GM21825 (cell line): ENCODE data around the gene LRRC25.

Source experiments
- ATAC-seq: cut with Tn5 transposase; IDR thresholded peaks from one replicate; pipeline ENCODE4 v1.9.1; 2021; ENCODE audit warnings: mild to moderate bottlenecking, moderate library complexity; ENCODE audit not compliant: unreplicated experiment

The LRRC25 gene

GRCh38 chr19:18424890-18425514 lies 27.6 kb upstream of the LRRC25 start:
- no peak for ATAC-seq

- no peak for ATAC-seq
These were observed 26.9 kb upstream of the LRRC25 start for GRCh38 chr19:18424122-18424889.

GRCh38 chr19:18423258-18424020 lies 26.0 kb upstream of the LRRC25 start:
- no peak for ATAC-seq

GRCh38 chr19:18422530-18423191 lies 25.2 kb upstream of the LRRC25 start:
- no peak for ATAC-seq

- ATAC-seq, result no peak
These were observed 24.0 kb upstream of the LRRC25 start for GRCh38 chr19:18421371-18421959.

GRCh38 chr19:18420930-18421329 lies 23.5 kb upstream of the LRRC25 start:
- ATAC-seq, result no peak

GRCh38 chr19:18419699-18420460 lies 22.5 kb upstream of the LRRC25 start:
- peak; percentile 16 for ATAC-seq

GRCh38 chr19:18419195-18419698 lies 21.8 kb upstream of the LRRC25 start, which contains the start of gene SSBP4:
Gene SSBP4 (plus strand): TSS chr19:18419398. CDS start chr19:18419649, 251 bp downstream.
- ATAC-seq, result peak; percentile 31

- no peak for ATAC-seq
These were observed 21.2 kb upstream of the LRRC25 start for GRCh38 chr19:18418483-18419194.

- no peak for ATAC-seq
These were observed 20.6 kb upstream of the LRRC25 start for GRCh38 chr19:18418029-18418482.

- no peak for ATAC-seq
These were observed 20.0 kb upstream of the LRRC25 start for GRCh38 chr19:18417250-18418028.

- ATAC-seq, result no peak
These were observed 19.4 kb upstream of the LRRC25 start for GRCh38 chr19:18416778-18417249.

GRCh38 chr19:18415178-18415867 lies 17.9 kb upstream of the LRRC25 start:
- ATAC-seq, result no peak

- ATAC-seq, result no peak
These were observed 17.2 kb upstream of the LRRC25 start for GRCh38 chr19:18414504-18415177.

- no peak for ATAC-seq
These were observed 15.3 kb upstream of the LRRC25 start for GRCh38 chr19:18412610-18413239.

GRCh38 chr19:18408053-18408476 lies 10.6 kb upstream of the LRRC25 start:
- ATAC-seq, result peak; percentile 82
